ENCODE results near the gene TNNT3. TPM values are rescaled to one million over a fixed set of nuclear protein-coding genes. Genes with fewer than 3 reads are reported as not detected.
A peak's percentile ranks its signal among the peaks of the same experiment; 100 is the strongest.
"Not testable (repeated sequence)": the region's sequence is repeated elsewhere in the genome, so short reads cannot be mapped to it uniquely, and the experiment has no call there.

Gene TNNT3
- total and polyA plus RNA-seq, 9 donors: 2,869 to 9,783 (median 6,353) TPM

GRCh38 chr11:1881442-1882264 lies 37.9 kb upstream of the TNNT3 start:
- no peaks in the 10 kb centered on the region for H3K27me3 ChIP-seq (ENCODE audit: control insufficient read depth, insufficient read depth, low read length)
- peak; percentile 97 for DNase-seq
- H3K4me3 ChIP-seq (ENCODE audit: low read length): no peak overlapping the region
- peaks cover 36% of the 10 kb centered on the region for H3K36me3 ChIP-seq (ENCODE audit: control insufficient read depth, insufficient read depth, low read length)
- H3K4me1 ChIP-seq (ENCODE audit: control insufficient read depth, insufficient read depth, low read length): peaks cover 65% of the 10 kb centered on the region
- H3K9me3 ChIP-seq (replicated peaks; ENCODE audit: control insufficient read depth, low read depth, low read length): no peaks in the 10 kb centered on the region
- peak overlapping the region; percentile 98 for H3K27ac ChIP-seq (ENCODE audit: low read length)
- 30% methylated on average over 31 of the region's 43 CpGs for WGBS (ENCODE audit: insufficient coverage)

DNA sequence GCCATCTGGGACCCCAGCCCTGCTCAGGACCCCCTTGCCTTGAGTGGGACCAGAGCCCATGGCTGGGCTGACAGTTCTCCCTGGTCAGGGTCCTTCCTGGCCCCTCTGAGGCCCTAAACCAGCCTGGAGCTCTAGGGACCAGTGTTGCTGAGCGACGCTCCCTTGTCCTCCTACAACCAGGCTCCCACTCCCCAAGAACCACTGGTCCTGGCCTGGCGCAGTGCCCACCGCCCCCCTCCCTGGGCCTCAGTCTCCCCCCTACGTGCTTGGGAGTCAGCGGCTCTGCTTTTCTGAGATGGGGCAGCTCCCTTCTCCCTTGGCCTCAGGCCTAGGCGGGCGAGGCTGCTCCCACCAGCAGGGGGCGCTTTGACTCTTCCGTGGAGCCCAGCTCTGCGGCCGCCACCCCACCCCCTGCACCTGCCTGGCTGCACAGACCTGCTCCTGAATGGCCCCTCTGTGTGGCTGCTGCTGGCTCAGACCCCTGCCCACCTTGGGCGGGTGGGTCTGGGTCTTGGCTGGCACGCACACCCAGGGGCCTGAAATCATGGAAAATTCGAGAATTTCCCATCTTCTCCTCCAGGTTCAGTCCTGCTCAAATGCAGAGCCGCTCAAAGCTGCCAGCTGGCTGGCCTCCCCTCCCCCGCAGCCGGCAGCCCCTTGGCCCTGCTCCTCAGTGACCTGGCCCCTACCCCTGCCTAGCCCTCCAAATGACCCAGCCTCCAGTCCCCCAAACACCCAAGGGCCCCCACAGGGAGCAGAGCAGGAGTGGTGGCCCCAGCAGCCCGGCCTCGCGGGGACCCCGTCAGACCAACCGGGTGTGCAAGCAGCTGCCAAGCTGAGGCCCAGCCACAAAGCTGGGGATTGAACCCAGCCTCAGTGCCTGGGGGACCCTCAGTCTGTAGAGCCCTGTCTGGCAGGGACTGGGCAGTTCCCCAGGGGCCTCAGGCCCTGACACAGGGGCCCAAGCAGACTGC lies 37.0 kb upstream of the TNNT3 start:
- H3K27ac ChIP-seq (ENCODE audit: low read length): peak overlapping the region; percentile 98
- H3K4me3 ChIP-seq (ENCODE audit: low read length): no peak overlapping the region
- no peaks in the 10 kb centered on the region for H3K27me3 ChIP-seq (ENCODE audit: control insufficient read depth, insufficient read depth, low read length)
- WGBS (ENCODE audit: insufficient coverage): 15% methylated on average over 21 of the region's 23 CpGs
- H3K4me1 ChIP-seq (ENCODE audit: control insufficient read depth, insufficient read depth, low read length): peaks cover 57% of the 10 kb centered on the region
- peak; percentile 97 for DNase-seq
- H3K9me3 ChIP-seq (replicated peaks; ENCODE audit: control insufficient read depth, low read depth, low read length): no peaks in the 10 kb centered on the region
- H3K36me3 ChIP-seq (ENCODE audit: control insufficient read depth, insufficient read depth, low read length): peaks cover 41% of the 10 kb centered on the region

DNA sequence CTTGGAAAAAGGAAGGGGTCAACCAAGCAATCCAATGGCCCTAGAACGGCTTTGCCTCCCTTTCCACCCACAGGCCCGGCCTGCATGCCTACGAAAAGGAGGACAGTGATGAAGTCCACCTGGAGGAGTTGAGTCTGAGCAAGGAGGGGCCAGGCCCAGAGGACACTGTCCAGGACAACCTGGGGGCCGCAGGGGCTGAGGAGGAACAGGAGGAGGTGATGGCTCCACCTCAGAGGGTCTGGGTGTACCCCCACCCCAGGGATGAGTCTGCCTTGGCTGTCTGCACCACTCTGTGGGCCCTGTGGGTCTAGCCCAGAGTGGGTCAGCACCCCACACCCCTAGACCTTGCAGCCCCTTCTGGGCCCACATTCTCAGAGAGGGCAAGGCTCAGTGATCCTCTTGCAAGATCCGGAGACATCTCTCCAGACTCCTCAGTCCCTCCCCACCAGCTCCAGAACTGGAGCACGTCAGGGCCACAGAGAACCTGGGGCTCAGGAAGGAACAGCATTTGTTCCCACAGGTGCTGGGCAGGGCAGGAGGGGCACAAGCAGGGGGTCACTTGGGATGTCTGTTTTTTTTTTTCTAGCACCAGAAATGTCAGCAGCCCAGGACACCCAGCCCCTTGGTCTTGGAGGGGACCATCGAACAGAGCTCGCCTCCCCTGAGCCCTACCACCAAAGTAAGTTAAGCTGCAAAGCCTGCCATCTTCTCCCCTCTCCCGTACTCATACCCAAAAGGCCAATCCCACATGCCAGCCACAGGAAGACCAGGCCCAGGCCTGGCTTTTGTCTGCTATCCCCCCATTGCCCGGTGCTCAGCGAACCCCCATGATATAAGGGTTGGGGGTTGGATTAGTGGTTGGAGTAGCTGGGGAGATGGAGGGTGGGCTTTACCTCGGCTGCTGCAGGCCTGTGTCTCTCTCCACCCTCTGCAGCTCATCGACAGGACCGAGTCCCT lies 35.9 kb upstream of the TNNT3 start:
- H3K36me3 ChIP-seq (ENCODE audit: control insufficient read depth, insufficient read depth, low read length): peaks cover 51% of the 10 kb centered on the region
- peak overlapping the region; percentile 73 for H3K27ac ChIP-seq (ENCODE audit: low read length)
- H3K27me3 ChIP-seq (ENCODE audit: control insufficient read depth, insufficient read depth, low read length): no peaks in the 10 kb centered on the region
- 90% methylated on average over 7 of the region's 14 CpGs for WGBS (ENCODE audit: insufficient coverage)
- H3K4me3 ChIP-seq (ENCODE audit: low read length): no peak overlapping the region
- no peaks in the 10 kb centered on the region for H3K9me3 ChIP-seq (replicated peaks; ENCODE audit: control insufficient read depth, low read depth, low read length)
- H3K4me1 ChIP-seq (ENCODE audit: control insufficient read depth, insufficient read depth, low read length): peaks cover 57% of the 10 kb centered on the region
- no peak for DNase-seq

DNA sequence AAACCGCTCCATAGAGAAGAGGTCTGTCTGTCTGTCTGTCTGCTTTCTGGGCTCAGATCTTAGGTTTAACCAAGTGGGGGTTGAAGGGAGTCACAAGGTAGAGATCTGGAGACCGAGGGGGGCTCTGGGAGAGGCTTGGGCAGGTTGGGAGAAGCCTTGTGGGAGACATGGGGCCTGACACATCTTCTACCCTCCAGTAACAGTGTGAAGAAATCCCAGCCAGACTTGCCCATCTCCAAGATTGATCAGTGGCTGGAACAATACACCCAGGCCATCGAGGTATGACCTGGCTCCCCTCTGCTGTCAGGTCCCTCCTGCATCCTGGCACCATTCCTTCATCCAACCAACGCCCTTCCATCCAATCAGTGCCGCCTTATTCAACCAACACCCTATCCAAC lies 35.2 kb upstream of the TNNT3 start:
- Histone ChIP-seq H3K9me3 (replicated peaks; ENCODE audit: control insufficient read depth, low read depth, low read length) (no peaks in the 10 kb centered on the region), H3K36me3 (ENCODE audit: control insufficient read depth, insufficient read depth, low read length) (peaks cover 58% of the 10 kb centered on the region), H3K27me3 (ENCODE audit: control insufficient read depth, insufficient read depth, low read length) (no peaks in the 10 kb centered on the region), H3K4me1 (ENCODE audit: control insufficient read depth, insufficient read depth, low read length) (peaks cover 57% of the 10 kb centered on the region), H3K27ac (ENCODE audit: low read length) (no peak overlapping the region), H3K4me3 (ENCODE audit: low read length) (no peak overlapping the region)
- WGBS (ENCODE audit: insufficient coverage): 91% methylated on average over 3 of the region's 5 CpGs
- no peak for DNase-seq

- not testable (repeated sequence) for H3K27ac ChIP-seq (ENCODE audit: low read length); H3K4me3 ChIP-seq (ENCODE audit: low read length); H3K27me3 ChIP-seq (ENCODE audit: control insufficient read depth, insufficient read depth, low read length); H3K9me3 ChIP-seq (replicated peaks; ENCODE audit: control insufficient read depth, low read depth, low read length); DNase-seq
- Histone ChIP-seq H3K4me1 (ENCODE audit: control insufficient read depth, insufficient read depth, low read length) (peaks cover 52% of the 10 kb centered on the region), H3K36me3 (ENCODE audit: control insufficient read depth, insufficient read depth, low read length) (peaks cover 62% of the 10 kb centered on the region)
- 94% methylated on average over 12 of the region's 13 CpGs for WGBS (ENCODE audit: insufficient coverage)
Observed at GRCh38 chr11:1886551-1886950, 33.0 kb upstream of the TNNT3 start.

GRCh38 chr11:1887451-1888346 lies 31.8 kb upstream of the TNNT3 start:
- Histone ChIP-seq H3K36me3 (ENCODE audit: control insufficient read depth, insufficient read depth, low read length) (peaks cover 62% of the 10 kb centered on the region), H3K4me3 (ENCODE audit: low read length) (no peak overlapping the region), H3K9me3 (replicated peaks; ENCODE audit: control insufficient read depth, low read depth, low read length) (no peaks in the 10 kb centered on the region), H3K27ac (ENCODE audit: low read length) (no peak overlapping the region), H3K4me1 (ENCODE audit: control insufficient read depth, insufficient read depth, low read length) (peaks cover 46% of the 10 kb centered on the region), H3K27me3 (ENCODE audit: control insufficient read depth, insufficient read depth, low read length) (no peaks in the 10 kb centered on the region)
- WGBS (ENCODE audit: insufficient coverage): 79% methylated on average over 10 of the region's 11 CpGs
- DNase-seq: no peak

GRCh38 chr11:1888347-1888753 lies 31.2 kb upstream of the TNNT3 start:
- Histone ChIP-seq H3K4me3 (ENCODE audit: low read length) (no peak overlapping the region), H3K27ac (ENCODE audit: low read length) (no peak overlapping the region), H3K27me3 (ENCODE audit: control insufficient read depth, insufficient read depth, low read length) (no peaks in the 10 kb centered on the region), H3K9me3 (replicated peaks; ENCODE audit: control insufficient read depth, low read depth, low read length) (no peaks in the 10 kb centered on the region), H3K4me1 (ENCODE audit: control insufficient read depth, insufficient read depth, low read length) (peaks cover 39% of the 10 kb centered on the region), H3K36me3 (ENCODE audit: control insufficient read depth, insufficient read depth, low read length) (peaks cover 58% of the 10 kb centered on the region)
- 61% methylated on average over 7 of the region's 9 CpGs for WGBS (ENCODE audit: insufficient coverage)
- no peak for DNase-seq

DNA sequence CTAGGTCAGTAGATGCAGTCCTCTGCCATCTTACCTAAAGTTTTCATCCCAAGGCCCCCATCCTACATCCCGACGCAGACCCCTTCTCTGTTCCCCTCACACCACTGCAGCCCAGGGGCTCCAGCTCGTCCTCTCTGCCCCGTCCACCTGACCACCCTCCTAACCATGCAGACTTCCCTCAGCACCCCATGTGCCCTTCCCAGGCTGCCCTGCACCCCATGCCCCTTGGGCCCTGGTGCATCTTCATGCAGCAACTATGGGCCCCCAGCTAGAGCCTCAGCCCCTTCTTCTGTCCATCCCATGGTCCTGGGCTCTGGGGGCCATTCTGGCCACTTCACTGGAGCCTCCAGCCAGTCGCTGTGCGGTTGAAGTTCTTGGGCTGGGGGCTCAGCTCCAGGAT lies 30.7 kb upstream of the TNNT3 start:
- no peak overlapping the region for H3K27ac ChIP-seq (ENCODE audit: low read length)
- 74% methylated on average over 6 of the region's 6 CpGs for WGBS (ENCODE audit: insufficient coverage)
- no peaks in the 10 kb centered on the region for H3K27me3 ChIP-seq (ENCODE audit: control insufficient read depth, insufficient read depth, low read length)
- peaks cover 39% of the 10 kb centered on the region for H3K4me1 ChIP-seq (ENCODE audit: control insufficient read depth, insufficient read depth, low read length)
- no peaks in the 10 kb centered on the region for H3K9me3 ChIP-seq (replicated peaks; ENCODE audit: control insufficient read depth, low read depth, low read length)
- DNase-seq: no peak
- peaks cover 55% of the 10 kb centered on the region for H3K36me3 ChIP-seq (ENCODE audit: control insufficient read depth, insufficient read depth, low read length)
- no peak overlapping the region for H3K4me3 ChIP-seq (ENCODE audit: low read length)
